Sigmoid colon (tissue), 7 donors: ENCODE data around the gene FGR. TPM values are rescaled to one million over a fixed set of nuclear protein-coding genes. Genes with fewer than 3 reads are reported as not detected.

Experiments used
- DNase-seq: peaks from one replicate; pipeline ENCODE4 v3.0.0-alpha.2; 2019
- H3K27ac ChIP-seq, 4 donors: fragments of 200-600 bp; sonication (generic); one replicate each; pipeline ENCODE4 v1.5.1; 2016 to 2019; ENCODE audit warnings: mild to moderate bottlenecking in 1 of 4
- H3K27me3 ChIP-seq, 3 donors: fragments of 200-600 bp; sonication (generic); one replicate each; pipeline ENCODE4 v1.5.1; 2019; ENCODE audit warnings: mild to moderate bottlenecking in 1 of 3
- H3K36me3 ChIP-seq, 4 donors: fragments of 200-600 bp; sonication (generic); one replicate each; pipeline ENCODE4 v1.5.1; 2016 to 2019
- H3K4me1 ChIP-seq, 4 donors: fragments of 200-600 bp; sonication (generic); one replicate each; pipeline ENCODE4 v1.5.1; 2017 to 2019
- H3K4me3 ChIP-seq, 4 donors: fragments of 200-600 bp; sonication (generic); one replicate each; pipeline ENCODE4 v1.5.1; 2017 to 2019; ENCODE audit warnings: mild to moderate bottlenecking in 2 of 4, moderate library complexity in 1 of 4
- H3K9me3 ChIP-seq, 4 donors: fragments of 200-600 bp in 3 of 4; sonication (generic) in 3 of 4; one replicate each; pipeline versions ENCODE4 v1.5.1 to v1.6.1; 2013 to 2019
- EP300 ChIP-seq, 4 donors: sonication (generic); formaldehyde crosslinking; IDR thresholded peaks; one replicate each; pipeline ENCODE4 v1.6.1; 2017; ENCODE audit warnings: antibody characterized with exemption in 4 of 4
- POLR2A ChIP-seq, 2 donors: fragments of 450-650 bp; IDR thresholded peaks; one replicate each; pipeline ENCODE4 v1.6.1; 2016; ENCODE audit warnings: antibody characterized with exemption in 2 of 2, mild to moderate bottlenecking in 2 of 2, moderate library complexity in 2 of 2
- POLR2AphosphoS5 ChIP-seq, 4 donors: sonication (generic); formaldehyde crosslinking; IDR thresholded peaks; one replicate each; pipeline ENCODE4 v1.6.1; 2017; ENCODE audit warnings: antibody characterized with exemption in 4 of 4
- WGBS, 2 donors: extraction: QIAGEN DNeasy Blood & Tissue Kit; methylation state at CpG; one replicate each; pipeline ENCODE4 v1.1.7; 2013; 5-methylcytosine and 5-hydroxymethylcytosine counted together
- intact Hi-C: fragments of 100-400 bp; cut with DNase I; formaldehyde crosslinking; loops from one replicate; pipeline ENCODE4 v1.15.1; 2023
- polyA plus RNA-seq, 3 donors: library from polyadenylated mRNA; stranded (reverse); fragments of 200-250 nt; gene quantifications; one replicate each; pipeline ENCODE4 v1.2.3, GENCODE V29; 2013
- total RNA-seq, 4 donors: library from RNA; depleted of rRNA; stranded (reverse); fragments of >200 nt; gene quantifications; one replicate each; pipeline ENCODE4 v1.1.0, GENCODE V29; 2016
- TF ChIP-seq, protein P1 (sequence below), 4 experiments: fragments of 450-650 bp in 3 of 4; fragments of 200-600 bp in 1 of 4; IDR thresholded peaks; one replicate each; pipeline ENCODE4 v1.5.1; 2016 to 2019; ENCODE audit warnings: antibody characterized with exemption in 4 of 4, mild to moderate bottlenecking in 3 of 4, moderate library complexity in 2 of 4
- donor health status: healthy with polysubstance abuse.
- donor health status: Bipolar disorder and iron deficiency.
- donor health status: healthy.

FGR gene
- total and polyA plus RNA-seq, 7 donors: 3.0 to 14.4 (median 6.9) TPM

DNA sequence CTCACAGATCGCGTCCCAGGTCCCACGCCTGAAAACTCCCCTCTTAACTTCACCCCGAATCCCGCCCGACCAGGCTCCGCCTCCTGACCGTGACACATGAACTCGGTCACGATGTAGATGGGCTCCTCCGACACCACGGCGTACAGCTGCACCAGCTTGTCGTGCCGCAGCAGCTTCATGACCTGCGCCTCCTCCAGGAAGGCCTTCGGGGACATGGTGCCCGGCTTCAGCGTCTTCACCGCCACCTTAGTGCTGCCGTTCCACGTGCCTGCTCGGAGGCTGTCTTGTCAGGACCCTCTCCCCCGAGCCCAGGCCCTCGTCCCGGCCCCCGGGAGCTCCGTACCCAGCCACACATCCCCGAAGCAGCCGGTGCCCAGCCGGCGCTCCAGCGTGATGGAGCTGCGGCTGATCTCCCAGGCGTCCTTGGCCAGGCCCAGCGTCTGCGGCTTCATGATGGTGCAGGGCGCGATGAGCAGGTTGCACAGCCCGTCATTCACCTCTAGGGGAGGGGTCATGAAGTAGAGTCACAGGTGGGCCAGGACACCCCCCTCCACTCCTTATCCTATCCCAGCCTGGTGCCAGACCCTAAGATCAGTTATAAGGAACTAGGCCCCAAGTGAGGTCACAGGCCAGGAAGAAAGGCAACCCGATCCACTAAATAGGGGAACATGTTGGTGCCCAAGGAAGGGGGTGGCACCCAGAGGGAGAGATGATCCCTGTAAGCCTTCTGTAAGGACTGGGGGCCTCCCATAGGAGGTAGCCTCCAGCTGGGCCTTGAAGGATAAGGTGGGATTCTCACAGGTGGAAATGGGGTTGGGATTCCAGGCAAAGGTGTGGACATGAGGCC is 19.4 kb downstream of the FGR start:
- TF ChIP-seq EP300 (IDR thresholded peaks at IDR 0.05) (no peak), POLR2AphosphoS5 (IDR thresholded peaks at IDR 0.05) (no peak), POLR2A (IDR thresholded peaks at IDR 0.05) (no peak)
- TF ChIP-seq, protein P1, sequence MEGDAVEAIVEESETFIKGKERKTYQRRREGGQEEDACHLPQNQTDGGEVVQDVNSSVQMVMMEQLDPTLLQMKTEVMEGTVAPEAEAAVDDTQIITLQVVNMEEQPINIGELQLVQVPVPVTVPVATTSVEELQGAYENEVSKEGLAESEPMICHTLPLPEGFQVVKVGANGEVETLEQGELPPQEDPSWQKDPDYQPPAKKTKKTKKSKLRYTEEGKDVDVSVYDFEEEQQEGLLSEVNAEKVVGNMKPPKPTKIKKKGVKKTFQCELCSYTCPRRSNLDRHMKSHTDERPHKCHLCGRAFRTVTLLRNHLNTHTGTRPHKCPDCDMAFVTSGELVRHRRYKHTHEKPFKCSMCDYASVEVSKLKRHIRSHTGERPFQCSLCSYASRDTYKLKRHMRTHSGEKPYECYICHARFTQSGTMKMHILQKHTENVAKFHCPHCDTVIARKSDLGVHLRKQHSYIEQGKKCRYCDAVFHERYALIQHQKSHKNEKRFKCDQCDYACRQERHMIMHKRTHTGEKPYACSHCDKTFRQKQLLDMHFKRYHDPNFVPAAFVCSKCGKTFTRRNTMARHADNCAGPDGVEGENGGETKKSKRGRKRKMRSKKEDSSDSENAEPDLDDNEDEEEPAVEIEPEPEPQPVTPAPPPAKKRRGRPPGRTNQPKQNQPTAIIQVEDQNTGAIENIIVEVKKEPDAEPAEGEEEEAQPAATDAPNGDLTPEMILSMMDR (IDR thresholded peaks at IDR 0.05): no peak
- Histone ChIP-seq H3K4me3 (no peak overlapping the region), H3K4me1 (peaks cover 0 to 10% (median 7%) of the 10 kb centered on the region in 4 donors), H3K27ac (no peak overlapping the region), H3K9me3 (no peaks in the 10 kb centered on the region), H3K36me3 (no peaks in the 10 kb centered on the region), H3K27me3 (no peaks in the 10 kb centered on the region)
- WGBS, 2 donors: 83 to 84% methylated on average over 41 of the region's 41 CpGs
- DNase-seq: no peak
- intact Hi-C loops: no loop called here

DNA sequence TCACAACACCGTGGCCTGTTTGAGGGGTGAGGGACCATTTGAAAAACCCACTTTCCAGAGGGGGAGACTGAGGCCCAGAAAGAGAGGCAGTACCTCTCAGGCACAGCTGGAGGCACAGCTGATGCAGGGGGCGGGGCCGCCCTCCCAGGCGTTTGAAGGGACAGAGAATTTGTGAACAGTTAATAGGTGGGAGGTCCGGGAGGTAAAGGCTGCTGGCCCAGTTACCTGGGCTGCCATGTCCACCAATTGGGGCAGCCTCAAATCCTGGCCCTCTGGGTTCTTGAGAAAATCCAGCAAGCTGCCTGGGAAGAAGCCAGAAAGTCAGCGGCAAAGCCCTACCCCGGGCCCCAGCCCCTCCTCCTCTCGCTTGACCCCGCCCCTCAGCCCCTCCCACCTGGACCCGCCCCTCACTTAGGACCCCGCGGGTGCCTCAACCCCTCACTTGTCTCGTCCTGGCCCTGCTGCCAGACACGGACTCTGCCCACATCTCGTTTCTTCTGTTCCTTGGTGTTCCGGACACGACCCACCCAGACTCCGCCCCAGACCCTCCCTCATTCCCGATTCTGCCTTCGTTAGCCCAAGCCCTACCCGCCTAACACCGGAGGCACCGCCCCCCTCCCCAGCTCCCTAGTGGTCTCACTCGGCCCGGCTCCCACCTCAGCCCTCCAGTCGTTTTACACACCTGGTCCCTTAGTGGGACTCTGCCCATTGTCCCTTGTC is 20.2 kb downstream of the FGR start:
- Histone ChIP-seq H3K4me1 (peaks cover 0 to 10% (median 7%) of the 10 kb centered on the region in 4 donors), H3K36me3 (no peaks in the 10 kb centered on the region), H3K4me3 (no peak overlapping the region), H3K27me3 (no peaks in the 10 kb centered on the region), H3K27ac (no peak overlapping the region), H3K9me3 (no peaks in the 10 kb centered on the region)
- no peak for DNase-seq
- WGBS, 2 donors: 26 to 45% methylated on average over 26 of the region's 26 CpGs
- intact Hi-C loops: no loop called here
- TF ChIP-seq, protein P1 (IDR thresholded peaks at IDR 0.05): no peak
- TF ChIP-seq POLR2AphosphoS5 (IDR thresholded peaks at IDR 0.05): no peak
- TF ChIP-seq EP300 (IDR thresholded peaks at IDR 0.05): no peak
- TF ChIP-seq POLR2A (IDR thresholded peaks at IDR 0.05): no peak

DNA sequence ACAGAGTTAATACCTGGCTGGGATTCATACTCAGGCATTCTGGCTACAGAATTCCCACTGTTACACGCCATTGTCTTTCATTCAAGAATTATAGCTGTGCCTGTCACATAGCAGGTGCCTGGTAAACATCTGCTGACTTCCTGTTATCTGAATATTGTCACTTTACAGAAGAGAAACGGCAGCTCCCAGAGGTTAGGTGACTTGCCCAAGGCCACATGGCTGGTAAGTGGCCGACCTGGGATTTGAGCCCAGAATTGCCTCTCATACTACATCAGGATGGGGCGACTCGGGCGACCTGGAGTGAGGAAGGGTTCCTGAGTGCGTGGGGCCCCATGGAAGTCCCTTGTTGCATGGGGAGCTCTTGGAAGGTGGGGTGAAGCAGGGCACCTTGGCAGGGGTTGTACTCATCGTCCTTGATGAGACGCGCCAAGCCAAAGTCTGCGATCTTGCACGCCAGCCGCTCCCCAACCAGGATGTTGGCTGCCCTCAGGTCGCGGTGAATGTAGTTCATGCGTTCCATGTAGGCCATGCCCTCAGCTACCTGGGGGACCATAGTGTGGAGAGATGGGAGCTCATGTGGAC is 20.9 kb downstream of the FGR start:
- Histone ChIP-seq H3K27ac (no peak overlapping the region), H3K36me3 (no peaks in the 10 kb centered on the region), H3K27me3 (no peaks in the 10 kb centered on the region), H3K9me3 (no peaks in the 10 kb centered on the region), H3K4me1 (peaks cover 0 to 10% (median 7%) of the 10 kb centered on the region in 4 donors), H3K4me3 (no peak overlapping the region)
- no peak for DNase-seq
- TF ChIP-seq POLR2AphosphoS5 (IDR thresholded peaks at IDR 0.05) (no peak), POLR2A (IDR thresholded peaks at IDR 0.05) (no peak), EP300 (IDR thresholded peaks at IDR 0.05) (no peak)
- TF ChIP-seq, protein P1 (IDR thresholded peaks at IDR 0.05): no peak
- intact Hi-C loops: no loop called here
- WGBS, 2 donors: 70 to 79% methylated on average over 16 of the region's 16 CpGs

DNA sequence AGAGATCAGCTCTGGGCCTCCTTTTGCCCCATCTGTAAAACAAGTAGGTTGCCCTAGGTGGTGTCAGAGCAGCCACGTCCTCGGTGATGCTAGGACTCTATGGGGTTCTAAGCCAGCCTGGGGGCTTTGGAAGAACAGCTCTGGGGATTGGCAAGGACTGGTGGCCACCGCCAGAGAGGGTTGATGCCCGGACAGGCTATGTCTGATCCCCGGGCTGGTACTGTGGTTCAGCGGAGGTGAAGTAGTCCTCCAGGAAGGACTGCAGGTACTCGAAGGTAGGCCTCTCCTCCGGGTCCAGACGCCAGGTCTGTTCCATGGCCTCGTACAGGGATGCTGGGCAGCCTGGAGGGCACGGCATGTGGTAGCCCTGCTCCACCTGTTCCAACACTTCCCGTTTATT is 22.3 kb downstream of the FGR start:
- H3K4me1 ChIP-seq: peaks cover 0 to 10% (median 7%) of the 10 kb centered on the region in 4 donors
- no peak overlapping the region for H3K27ac ChIP-seq
- no peak for DNase-seq
- H3K27me3 ChIP-seq: no peaks in the 10 kb centered on the region
- TF ChIP-seq, protein P1 (IDR thresholded peaks at IDR 0.05): no peak
- TF ChIP-seq EP300 (IDR thresholded peaks at IDR 0.05) (no peak), POLR2AphosphoS5 (IDR thresholded peaks at IDR 0.05) (no peak), POLR2A (IDR thresholded peaks at IDR 0.05) (no peak)
- no peak overlapping the region for H3K4me3 ChIP-seq
- H3K9me3 ChIP-seq: no peaks in the 10 kb centered on the region
- intact Hi-C loops: no loop called here
- 87 to 93% methylated on average over 12 of the region's 12 CpGs for WGBS, 2 donors
- H3K36me3 ChIP-seq: no peaks in the 10 kb centered on the region
